ENCODE results near the gene TMEM135. TPM values are rescaled to one million over a fixed set of nuclear protein-coding genes. Genes with fewer than 3 reads are reported as not detected.

TMEM135 gene
- total RNA-seq, 4 donors from 2014 or later, result 17.2 to 69.6 (median 33.0) TPM

- H3K36me3 ChIP-seq, result no peaks in the 10 kb centered on the region
- 95% methylated on average over 5 of the region's 5 CpGs for WGBS, 2 donors
- no peak for TF ChIP-seq CTCF (IDR thresholded peaks at IDR 0.05)
- no peak overlapping the region for H3K4me3 ChIP-seq (replicated peaks in 1 of 3)
- H3K9me3 ChIP-seq, result no peaks in the 10 kb centered on the region
- intact Hi-C loops (cut with DNase I), result no loop called here
- no peaks in the 10 kb centered on the region for H3K27me3 ChIP-seq
- H3K4me1 ChIP-seq, result peaks cover 0 to 5% of the 10 kb centered on the region in 2 donors
- no peak overlapping the region for H3K27ac ChIP-seq
- DNase-seq, result no peak
Observed at GRCh38 chr11:87358461-87358860, 320.7 kb downstream of the TMEM135 start.

- TF ChIP-seq POLR2A (IDR thresholded peaks at IDR 0.05) (no peak), CTCF (IDR thresholded peaks at IDR 0.05) (no peak)
- no peak overlapping the region for H3K4me3 ChIP-seq (replicated peaks in 1 of 3)
- no peaks in the 10 kb centered on the region for H3K9me3 ChIP-seq
- H3K27me3 ChIP-seq, result no peaks in the 10 kb centered on the region
- H3K4me1 ChIP-seq, result no peaks in the 10 kb centered on the region
- no peak overlapping the region for H3K27ac ChIP-seq
- 43 to 68% methylated on average over 3 to 6 of the region's 6 CpGs for WGBS, 2 donors
- H3K36me3 ChIP-seq, result no peaks in the 10 kb centered on the region
- DNase-seq, result peak; percentile 9 to 11
- intact Hi-C loops (cut with DNase I), result no loop called here
Observed at GRCh38 chr11:87359401-87359800, 321.7 kb downstream of the TMEM135 start.

GRCh38 chr11:87361891-87362290, 324.2 kb downstream of the TMEM135 start:
- H3K9me3 ChIP-seq, result no peaks in the 10 kb centered on the region
- no peaks in the 10 kb centered on the region for H3K27me3 ChIP-seq
- DNase-seq, result no peak
- intact Hi-C loops (cut with DNase I), result no loop called here
- peaks cover 0 to 2% of the 10 kb centered on the region in 2 donors for H3K4me1 ChIP-seq
- H3K27ac ChIP-seq, result no peak overlapping the region
- 94 to 96% methylated on average over 5 of the region's 5 CpGs for WGBS, 2 donors
- TF ChIP-seq POLR2A (IDR thresholded peaks at IDR 0.05) (no peak), CTCF (IDR thresholded peaks at IDR 0.05) (no peak)
- no peaks in the 10 kb centered on the region for H3K36me3 ChIP-seq
- H3K4me3 ChIP-seq (replicated peaks in 1 of 3), result no peak overlapping the region

GRCh38 chr11:87366346-87366745, 328.6 kb downstream of the TMEM135 start:
- intact Hi-C loops (cut with DNase I), result no loop called here
- H3K27me3 ChIP-seq, result no peaks in the 10 kb centered on the region
- no peak for TF ChIP-seq POLR2A (IDR thresholded peaks at IDR 0.05)
- no peak for TF ChIP-seq CTCF (IDR thresholded peaks at IDR 0.05)
- H3K27ac ChIP-seq, result no peak overlapping the region
- no peak for DNase-seq
- no peaks in the 10 kb centered on the region for H3K36me3 ChIP-seq
- peaks cover 0 to 12% of the 10 kb centered on the region in 2 donors for H3K4me1 ChIP-seq
- no peak overlapping the region for H3K4me3 ChIP-seq (replicated peaks in 1 of 3)
- no peaks in the 10 kb centered on the region for H3K9me3 ChIP-seq

GRCh38 chr11:87366763-87367405, 329.1 kb downstream of the TMEM135 start:
- no peak for DNase-seq
- TF ChIP-seq POLR2A (IDR thresholded peaks at IDR 0.05) (no peak), CTCF (IDR thresholded peaks at IDR 0.05) (no peak)
- no peaks in the 10 kb centered on the region for H3K36me3 ChIP-seq
- no peaks in the 10 kb centered on the region for H3K9me3 ChIP-seq
- intact Hi-C loops (cut with DNase I), result no loop called here
- WGBS, 2 donors, result 75 to 82% methylated on average over 2 of the region's 2 CpGs
- H3K4me3 ChIP-seq (replicated peaks in 1 of 3), result no peak overlapping the region
- H3K4me1 ChIP-seq, result peaks cover 0 to 12% of the 10 kb centered on the region in 2 donors
- no peaks in the 10 kb centered on the region for H3K27me3 ChIP-seq
- H3K27ac ChIP-seq, result no peak overlapping the region

All from thyroid gland (tissue), 4 donors.